ENCODE measurements around the gene DLG2.

- TF ChIP-seq CTCF (IDR thresholded peaks at IDR 0.05), result no peak
- no peak for TF ChIP-seq ZFX (IDR thresholded peaks at IDR 0.05; ENCODE audit: borderline replicate concordance)
Observed at GRCh38 chr11:83569134-83569805, 2057.9 kb downstream of the DLG2 start.

Measured in 22Rv1 (cell line).